ENCODE measurements around the gene SLAMF1. TPM values are rescaled to one million over a fixed set of nuclear protein-coding genes. Genes with fewer than 3 reads are reported as not detected.

SLAMF1 gene
- total RNA-seq, 4 donors from 2014 or later = 0.33 to 3.7 (median 3.2) TPM; not detected in 1

DNA sequence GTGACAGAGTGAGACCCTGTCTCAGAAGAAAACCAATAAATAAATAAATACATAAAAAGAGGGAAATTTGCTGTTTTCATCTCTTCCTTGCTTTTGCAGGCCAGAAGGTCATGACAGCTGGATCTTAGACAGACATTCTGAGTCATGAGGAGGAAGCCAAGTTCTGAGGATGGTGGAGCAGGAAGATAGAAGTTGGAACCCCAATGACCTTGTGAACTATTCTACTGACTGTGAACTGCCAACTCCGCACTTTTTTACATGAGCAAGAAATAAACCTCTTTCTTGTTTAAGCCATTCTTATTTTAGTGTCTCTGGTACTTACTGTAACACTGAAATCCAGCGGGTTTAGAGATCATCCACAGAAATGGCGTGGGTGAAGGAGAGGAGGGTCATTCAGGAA lies 76.0 kb downstream of the SLAMF1 start:
- TF ChIP-seq, protein P1, sequence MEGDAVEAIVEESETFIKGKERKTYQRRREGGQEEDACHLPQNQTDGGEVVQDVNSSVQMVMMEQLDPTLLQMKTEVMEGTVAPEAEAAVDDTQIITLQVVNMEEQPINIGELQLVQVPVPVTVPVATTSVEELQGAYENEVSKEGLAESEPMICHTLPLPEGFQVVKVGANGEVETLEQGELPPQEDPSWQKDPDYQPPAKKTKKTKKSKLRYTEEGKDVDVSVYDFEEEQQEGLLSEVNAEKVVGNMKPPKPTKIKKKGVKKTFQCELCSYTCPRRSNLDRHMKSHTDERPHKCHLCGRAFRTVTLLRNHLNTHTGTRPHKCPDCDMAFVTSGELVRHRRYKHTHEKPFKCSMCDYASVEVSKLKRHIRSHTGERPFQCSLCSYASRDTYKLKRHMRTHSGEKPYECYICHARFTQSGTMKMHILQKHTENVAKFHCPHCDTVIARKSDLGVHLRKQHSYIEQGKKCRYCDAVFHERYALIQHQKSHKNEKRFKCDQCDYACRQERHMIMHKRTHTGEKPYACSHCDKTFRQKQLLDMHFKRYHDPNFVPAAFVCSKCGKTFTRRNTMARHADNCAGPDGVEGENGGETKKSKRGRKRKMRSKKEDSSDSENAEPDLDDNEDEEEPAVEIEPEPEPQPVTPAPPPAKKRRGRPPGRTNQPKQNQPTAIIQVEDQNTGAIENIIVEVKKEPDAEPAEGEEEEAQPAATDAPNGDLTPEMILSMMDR (IDR thresholded peaks at IDR 0.05; ENCODE audit: low read depth) = no peak

DNA sequence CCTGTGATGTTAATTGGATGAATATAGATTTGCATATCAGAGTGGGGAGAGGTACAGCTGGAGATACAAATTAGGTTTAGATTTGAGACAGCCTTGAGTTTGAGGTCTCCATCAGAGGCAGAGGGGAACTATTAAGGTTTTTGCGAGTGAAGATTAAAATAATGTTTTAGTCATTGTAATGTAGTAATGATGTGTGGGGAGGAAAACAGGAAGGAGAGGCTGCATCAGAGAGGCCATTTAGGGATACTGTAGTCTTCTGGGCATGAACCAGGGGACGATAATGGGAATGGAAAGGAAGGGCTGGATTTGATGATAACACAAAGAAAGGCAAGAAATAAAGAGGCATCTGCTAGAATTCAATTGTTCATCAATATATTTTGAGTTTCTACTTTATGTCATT lies 77.0 kb downstream of the SLAMF1 start:
- TF ChIP-seq, protein P1 (IDR thresholded peaks at IDR 0.05; ENCODE audit: low read depth) = no peak

DNA sequence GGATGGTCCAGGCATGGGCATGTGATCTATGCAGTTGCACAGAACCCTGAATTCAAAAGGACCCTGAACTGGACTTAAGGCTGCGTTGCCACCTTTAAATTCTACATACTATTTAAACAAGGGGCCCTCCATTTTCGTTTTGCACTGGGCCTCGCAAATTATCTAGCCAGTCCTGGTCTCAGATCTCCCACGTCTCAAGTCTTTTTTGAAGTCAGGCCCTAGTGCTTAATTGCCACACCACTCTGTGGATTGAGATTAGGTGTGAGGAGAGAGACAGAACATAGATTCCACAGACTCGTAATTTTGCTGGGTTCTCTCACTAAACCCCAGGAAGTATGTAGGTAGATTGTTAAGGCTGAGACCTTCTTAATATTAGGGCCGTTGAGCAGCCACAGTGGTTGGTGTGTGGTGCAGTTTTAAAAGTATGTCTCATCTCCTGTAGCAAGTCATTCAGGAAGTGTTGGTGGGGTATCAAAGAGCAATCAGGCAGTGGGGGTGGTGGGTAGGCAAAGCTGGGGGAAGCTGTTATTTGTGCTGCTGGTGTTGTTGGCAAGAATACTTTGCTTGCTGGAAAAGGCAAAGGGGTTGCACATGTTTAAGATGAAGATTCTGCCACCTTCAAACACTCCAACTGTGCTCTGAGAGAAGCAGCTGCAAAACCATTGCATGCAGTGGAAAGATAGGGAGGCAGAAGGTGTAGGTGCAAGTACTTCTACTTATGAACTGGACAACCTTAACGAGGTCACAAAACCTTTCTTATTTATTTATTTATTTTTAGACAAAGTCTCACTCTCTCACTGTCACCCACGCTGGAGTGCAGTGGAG lies 78.8 kb downstream of the SLAMF1 start:
- TF ChIP-seq, protein P1 (IDR thresholded peaks at IDR 0.05; ENCODE audit: low read depth) = no peak

DNA sequence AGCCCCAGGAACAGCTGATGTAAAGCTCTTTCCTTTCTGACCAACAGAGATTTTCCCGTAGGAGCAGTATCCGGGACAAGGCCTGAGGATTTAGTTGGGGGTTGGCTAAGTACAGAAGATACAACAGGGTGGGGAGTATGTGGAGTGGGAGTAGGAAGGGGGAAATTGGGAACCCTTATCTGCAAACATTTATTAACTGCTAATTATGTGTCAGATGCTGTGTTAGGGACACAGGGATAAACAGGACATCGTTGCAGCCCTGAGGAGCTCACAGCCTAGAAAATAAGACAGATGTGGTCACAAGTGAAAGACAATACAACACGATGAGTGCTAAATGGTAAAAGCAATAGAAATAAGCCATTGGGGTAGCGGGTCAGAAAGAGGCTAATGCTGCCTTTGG lies 79.5 kb downstream of the SLAMF1 start:
- TF ChIP-seq, protein P1 (IDR thresholded peaks at IDR 0.05; ENCODE audit: low read depth) = no peak

DNA sequence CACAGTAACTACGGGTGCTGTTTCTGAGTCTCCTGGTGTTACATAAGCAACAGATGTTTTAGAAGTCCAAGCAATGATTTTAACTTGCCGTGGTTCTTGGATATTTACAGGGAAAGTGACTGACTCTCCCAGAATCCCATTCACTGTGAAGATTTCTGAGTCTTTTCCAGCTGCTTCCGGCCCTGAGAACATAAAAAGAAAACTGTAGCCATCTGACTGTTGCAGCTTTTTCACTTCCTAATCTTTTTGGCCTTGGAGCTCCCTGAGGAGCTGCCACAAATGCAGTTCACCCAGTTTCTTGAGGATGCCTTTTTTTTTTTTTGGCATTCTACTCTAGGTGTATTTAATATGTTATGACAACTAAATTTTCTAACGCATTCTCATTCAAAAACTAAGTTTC lies 81.3 kb downstream of the SLAMF1 start:
- TF ChIP-seq, protein P1 (IDR thresholded peaks at IDR 0.05; ENCODE audit: low read depth) = no peak

DNA sequence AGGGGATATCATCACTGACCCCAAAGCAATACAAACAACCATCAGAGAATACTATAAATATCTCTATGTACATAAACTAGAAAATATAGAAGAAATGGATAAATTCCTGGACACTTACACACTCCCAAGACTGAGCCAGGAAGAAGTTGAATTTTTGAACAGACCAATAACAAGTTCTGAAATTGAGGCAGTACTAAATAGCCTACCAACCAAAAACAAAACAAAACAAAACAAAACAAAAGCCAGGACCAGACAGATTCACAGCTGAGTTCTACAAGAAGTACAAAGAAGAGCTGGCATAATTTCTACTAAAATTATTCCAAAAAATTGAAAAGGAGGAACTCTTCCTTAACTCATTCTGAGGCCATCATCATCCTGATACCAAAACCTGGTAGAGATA lies 86.0 kb downstream of the SLAMF1 start:
- TF ChIP-seq, protein P1 (IDR thresholded peaks at IDR 0.05; ENCODE audit: low read depth) = no peak

DNA sequence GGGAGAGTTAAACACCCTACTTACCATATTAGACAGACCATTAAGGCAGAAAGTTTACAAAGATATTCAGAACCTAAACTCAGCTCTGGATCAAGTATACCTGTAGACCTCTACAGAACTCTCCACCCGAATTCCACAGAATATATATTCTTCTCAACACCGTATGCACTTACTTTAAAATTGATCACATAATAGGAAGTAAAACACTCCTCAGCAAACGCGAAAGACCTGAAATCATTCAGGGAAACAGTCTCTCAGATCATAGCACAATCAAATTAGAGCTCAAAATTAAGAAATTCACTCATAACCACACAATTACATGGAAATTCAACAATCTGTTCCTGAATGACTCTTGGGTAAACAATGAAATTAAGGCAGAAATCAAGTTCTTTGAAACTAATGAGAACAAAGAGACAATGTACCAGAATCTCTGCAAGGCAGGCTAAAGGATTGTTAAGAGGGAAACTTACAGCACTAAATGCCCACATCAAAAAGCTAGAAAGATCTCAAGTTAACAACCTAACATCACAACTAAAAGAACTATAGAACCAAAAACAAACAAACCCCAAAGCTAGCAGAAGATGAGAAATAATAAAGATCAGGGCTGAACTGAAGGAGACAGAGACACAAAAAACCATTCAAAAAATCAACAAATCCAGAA lies 86.7 kb downstream of the SLAMF1 start:
- TF ChIP-seq, protein P1 (IDR thresholded peaks at IDR 0.05; ENCODE audit: low read depth) = no peak

Measured in subcutaneous adipose tissue (tissue), 4 donors.